Left forelimb (tissue), 1 donor: ENCODE data around the gene NXPH1.

Experiments
- DNase-seq: peaks from one replicate; pipeline ENCODE4 v3.0.0-alpha.2; 2018; ENCODE audit warnings: low spot score

NXPH1 gene

GRCh38 chr7:8507566-8507965 is 74.2 kb downstream of the NXPH1 start:
- DNase-seq: no peak

- no peak for DNase-seq
These were observed 76.2 kb downstream of the NXPH1 start for GRCh38 chr7:8509621-8510020.

GRCh38 chr7:8511855-8512254 is 78.4 kb downstream of the NXPH1 start:
- DNase-seq: peak; percentile 71

- DNase-seq: no peak
These were observed 81.5 kb downstream of the NXPH1 start for GRCh38 chr7:8514781-8515519.

GRCh38 chr7:8515640-8516185 is 82.3 kb downstream of the NXPH1 start:
- DNase-seq: no peak

- DNase-seq: no peak
These were observed 83.6 kb downstream of the NXPH1 start for GRCh38 chr7:8516976-8517375.

GRCh38 chr7:8528311-8528710 is 94.9 kb downstream of the NXPH1 start:
- DNase-seq: no peak

- DNase-seq: no peak
These were observed 98.6 kb downstream of the NXPH1 start for GRCh38 chr7:8531991-8532515.

- DNase-seq: no peak
These were observed 103.0 kb downstream of the NXPH1 start for GRCh38 chr7:8536431-8536830.

GRCh38 chr7:8549046-8549445 is 115.6 kb downstream of the NXPH1 start:
- no peak for DNase-seq

- no peak for DNase-seq
These were observed 127.1 kb downstream of the NXPH1 start for GRCh38 chr7:8560501-8560900.

GRCh38 chr7:8561449-8561848 is 128.0 kb downstream of the NXPH1 start:
- DNase-seq: no peak

GRCh38 chr7:8564281-8564680 is 130.9 kb downstream of the NXPH1 start:
- no peak for DNase-seq

GRCh38 chr7:8566016-8566415 is 132.6 kb downstream of the NXPH1 start:
- no peak for DNase-seq

- no peak for DNase-seq
These were observed 134.2 kb downstream of the NXPH1 start for GRCh38 chr7:8567626-8568025.

- DNase-seq: no peak
These were observed 146.3 kb downstream of the NXPH1 start for GRCh38 chr7:8579661-8580194.

- no peak for DNase-seq
These were observed 148.4 kb downstream of the NXPH1 start for GRCh38 chr7:8581842-8582241.

GRCh38 chr7:8582728-8583127 is 149.3 kb downstream of the NXPH1 start:
- no peak for DNase-seq

GRCh38 chr7:8585591-8585990 is 152.2 kb downstream of the NXPH1 start:
- DNase-seq: no peak

GRCh38 chr7:8590225-8590624 is 156.8 kb downstream of the NXPH1 start:
- DNase-seq: no peak

GRCh38 chr7:8590791-8591190 is 157.4 kb downstream of the NXPH1 start:
- DNase-seq: no peak

- DNase-seq: no peak
These were observed 157.9 kb downstream of the NXPH1 start for GRCh38 chr7:8591289-8591688.

- DNase-seq: no peak
These were observed 158.8 kb downstream of the NXPH1 start for GRCh38 chr7:8592167-8592566.

- no peak for DNase-seq
These were observed 160.7 kb downstream of the NXPH1 start for GRCh38 chr7:8594115-8594514.
